Adrenal gland (tissue), 12 donors: ENCODE data around the gene ZSCAN25. TPM values are rescaled to one million over a fixed set of nuclear protein-coding genes. Genes with fewer than 3 reads are reported as not detected.

Experiments used
- DNase-seq, 7 donors: peaks; one replicate each; pipeline ENCODE4 v3.0.0-alpha.2; 2019 to 2020
- H3K27ac ChIP-seq, 5 donors: fragments of 200-600 bp; sonication (generic) in 4 of 5; 1 replicate in 3 of 5; 2 replicates in 2 of 5; pipeline versions ENCODE4 v1.5.1 to v1.8.0; 2016 to 2020; ENCODE audit warnings: mild to moderate bottlenecking in 1 of 5
- H3K27me3 ChIP-seq: fragments of 200-600 bp; 2 replicates; pipeline ENCODE4 v1.8.0; 2021
- H3K36me3 ChIP-seq, 2 donors: fragments of 200-600 bp; replicated peaks in 1 of 2; 1 replicate in 1 of 2; 2 replicates in 1 of 2; pipeline versions ENCODE4 v1.5.1 to v1.8.0; 2018 to 2022
- H3K4me1 ChIP-seq, 2 donors: fragments of 200-600 bp; replicated peaks in 1 of 2; 1 replicate in 1 of 2; 2 replicates in 1 of 2; pipeline versions ENCODE4 v1.5.1 to v1.8.0; 2018 to 2021
- H3K4me3 ChIP-seq, 4 donors: fragments of 200-600 bp; sonication (generic) in 3 of 4; one replicate each; pipeline ENCODE4 v1.5.1; 2016 to 2018
- H3K9me3 ChIP-seq, 3 donors: fragments of 200-600 bp; sonication (generic) in 1 of 3; replicated peaks in 1 of 3; 1 replicate in 2 of 3; 2 replicates in 1 of 3; pipeline versions ENCODE4 v1.5.1 to v1.8.0; 2016 to 2021
- POLR2A ChIP-seq, 2 donors: fragments of 450-650 bp; IDR thresholded peaks; one replicate each; pipeline ENCODE4 v1.6.1; 2017; ENCODE audit warnings: antibody characterized with exemption in 2 of 2, mild to moderate bottlenecking in 2 of 2, moderate library complexity in 1 of 2
- WGBS, 4 donors: extraction: QIAGEN DNeasy Blood & Tissue Kit in 2 of 4; methylation state at CpG; one replicate each; pipeline versions ENCODE4 v1.1.5 to v1.1.7; 2013 to 2017; 5-methylcytosine and 5-hydroxymethylcytosine counted together
- intact Hi-C, 2 donors: fragments of 100-400 bp; cut with DNase I; formaldehyde crosslinking; loops; one replicate each; pipeline versions ENCODE4 v1.14.1 to v1.15.0; 2022 to 2023
- polyA plus RNA-seq, 3 donors: library from polyadenylated mRNA; stranded (reverse); fragments of 200-250 nt in 2 of 3; fragments of 350-450 nt in 1 of 3; fragmentation: Illumina TruSeq in 1 of 3; extraction: RNeasy Lipid Tissue Mini Kit (QIAGEN cat#74804) in 1 of 3; gene quantifications; one replicate each; pipeline ENCODE4 v1.2.3, GENCODE V29; 2013 to 2014
- total RNA-seq, 9 donors: library from RNA; depleted of rRNA in 4 of 9; stranded (reverse); fragments of >200 nt in 4 of 9; fragments of 120-200 nt in 1 of 9; fragmentation: NEBNext Ultra II Directional in 1 of 9; extraction: Animal tissue kit (Norgen Biotek cat#: 25700) in 1 of 9; gene quantifications; one replicate each; pipeline versions ENCODE4 v1.1.0 to v1.2.4, GENCODE V29; 2013 to 2023
- TF ChIP-seq, protein P1 (sequence below), 6 experiments: fragments of 450-650 bp in 4 of 6; fragments of 200-600 bp in 2 of 6; sonication (generic) in 1 of 6; IDR thresholded peaks; 1 replicate in 5 of 6; 2 replicates in 1 of 6; pipeline versions ENCODE4 v1.5.1 to v1.8.0; 2016 to 2021; ENCODE audit warnings: antibody characterized with exemption in 6 of 6, mild to moderate bottlenecking in 2 of 6, moderate library complexity in 1 of 6
- donor health status: healthy with polysubstance abuse.
- donor health status: Bipolar disorder and iron deficiency.
- donor health status: DM: yes; HTN: yes; CAD: no.
- donor health status: DM: no; HTN: no; CAD: no.
- donor health status: DM: no; HTN: no; CAD: no.
- donor health status: DM: yes; HTN: yes; CAD: no.

Gene ZSCAN25
- total and polyA plus RNA-seq, 12 donors = 5.4 to 18.4 (median 13.8) TPM

DNA sequence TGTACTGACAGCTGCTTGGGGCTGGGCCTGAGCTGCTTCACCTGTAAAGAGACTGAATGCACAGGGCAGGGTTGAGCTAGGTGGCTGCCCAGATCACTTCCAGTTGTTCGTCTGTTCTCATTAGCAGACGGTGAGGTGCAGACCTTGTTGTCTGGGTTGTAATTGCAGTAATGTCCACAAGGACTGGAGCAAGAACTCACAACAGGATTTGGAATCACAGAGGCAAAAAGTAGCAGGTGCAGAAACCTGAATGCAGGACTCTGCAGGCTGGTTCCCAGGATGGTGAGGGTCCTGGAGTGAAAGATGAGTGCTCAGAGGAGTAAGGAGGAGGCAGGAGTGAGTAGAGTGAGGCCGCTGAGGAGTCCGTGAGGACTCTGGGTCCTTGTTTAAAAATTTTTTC is 9.2 kb downstream of the ZSCAN25 start:
- Histone ChIP-seq H3K27ac (no peak overlapping the region), H3K4me3 (no peak overlapping the region), H3K36me3 (peaks cover 0 to 99% of the 10 kb centered on the region in 2 donors), H3K4me1 (no peaks in the 10 kb centered on the region), H3K9me3 (no peaks in the 10 kb centered on the region), H3K27me3 (no peaks in the 10 kb centered on the region)
- no peak for DNase-seq
- intact Hi-C loops = no loop called here
- 85 to 94% (median 89%) methylated on average over 4 of the region's 4 CpGs for WGBS, 4 donors
- TF ChIP-seq, protein P1, sequence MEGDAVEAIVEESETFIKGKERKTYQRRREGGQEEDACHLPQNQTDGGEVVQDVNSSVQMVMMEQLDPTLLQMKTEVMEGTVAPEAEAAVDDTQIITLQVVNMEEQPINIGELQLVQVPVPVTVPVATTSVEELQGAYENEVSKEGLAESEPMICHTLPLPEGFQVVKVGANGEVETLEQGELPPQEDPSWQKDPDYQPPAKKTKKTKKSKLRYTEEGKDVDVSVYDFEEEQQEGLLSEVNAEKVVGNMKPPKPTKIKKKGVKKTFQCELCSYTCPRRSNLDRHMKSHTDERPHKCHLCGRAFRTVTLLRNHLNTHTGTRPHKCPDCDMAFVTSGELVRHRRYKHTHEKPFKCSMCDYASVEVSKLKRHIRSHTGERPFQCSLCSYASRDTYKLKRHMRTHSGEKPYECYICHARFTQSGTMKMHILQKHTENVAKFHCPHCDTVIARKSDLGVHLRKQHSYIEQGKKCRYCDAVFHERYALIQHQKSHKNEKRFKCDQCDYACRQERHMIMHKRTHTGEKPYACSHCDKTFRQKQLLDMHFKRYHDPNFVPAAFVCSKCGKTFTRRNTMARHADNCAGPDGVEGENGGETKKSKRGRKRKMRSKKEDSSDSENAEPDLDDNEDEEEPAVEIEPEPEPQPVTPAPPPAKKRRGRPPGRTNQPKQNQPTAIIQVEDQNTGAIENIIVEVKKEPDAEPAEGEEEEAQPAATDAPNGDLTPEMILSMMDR (IDR thresholded peaks at IDR 0.05) = no peak
- TF ChIP-seq POLR2A (IDR thresholded peaks at IDR 0.05) = no peak

DNA sequence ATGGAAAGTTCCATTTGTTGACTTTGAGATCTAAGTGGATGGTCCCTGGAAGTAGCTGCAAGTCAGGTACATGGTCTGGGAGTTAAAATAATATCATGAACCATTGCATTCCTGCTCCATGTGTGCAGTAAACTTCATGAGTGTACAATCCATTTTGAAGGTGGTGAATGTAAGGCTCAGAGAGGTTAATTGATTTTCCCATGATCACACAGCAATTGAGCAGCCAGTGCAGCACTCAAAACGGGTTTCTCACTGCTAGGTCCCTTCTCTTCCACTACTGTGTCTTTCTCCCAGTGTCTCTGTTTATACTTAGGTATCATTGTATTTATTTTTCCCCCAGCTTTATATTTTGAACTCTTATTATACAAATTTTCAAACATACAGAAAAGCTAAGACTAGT is 9.9 kb downstream of the ZSCAN25 start:
- intact Hi-C loops = no loop called here
- H3K4me1 ChIP-seq = no peaks in the 10 kb centered on the region
- DNase-seq = no peak
- no peaks in the 10 kb centered on the region for H3K27me3 ChIP-seq
- no peaks in the 10 kb centered on the region for H3K9me3 ChIP-seq
- H3K27ac ChIP-seq = no peak overlapping the region
- no peak overlapping the region for H3K4me3 ChIP-seq
- peaks cover 0 to 94% of the 10 kb centered on the region in 2 donors for H3K36me3 ChIP-seq
- TF ChIP-seq, protein P1 (IDR thresholded peaks at IDR 0.05) = no peak
- no peak for TF ChIP-seq POLR2A (IDR thresholded peaks at IDR 0.05)
- 78 to 97% (median 89%) methylated on average over 1 of the region's 1 CpG for WGBS, 4 donors

GRCh38 chr7:99627513-99627912 is 10.8 kb downstream of the ZSCAN25 start:
- Histone ChIP-seq H3K27me3 (no peaks in the 10 kb centered on the region), H3K9me3 (no peaks in the 10 kb centered on the region), H3K4me1 (no peaks in the 10 kb centered on the region), H3K36me3 (peaks cover 0 to 94% of the 10 kb centered on the region in 2 donors), H3K4me3 (no peak overlapping the region), H3K27ac (no peak overlapping the region)
- intact Hi-C loops = no loop called here
- TF ChIP-seq, protein P1 (IDR thresholded peaks at IDR 0.05) = no peak
- TF ChIP-seq POLR2A (IDR thresholded peaks at IDR 0.05) = no peak
- no peak for DNase-seq
- WGBS, 4 donors = 92 to 96% (median 94%) methylated on average over 11 of the region's 11 CpGs

- DNase-seq = no peak
- Histone ChIP-seq H3K27me3 (no peaks in the 10 kb centered on the region), H3K36me3 (peaks cover 0 to 86% of the 10 kb centered on the region in 2 donors), H3K27ac (no peak overlapping the region), H3K4me3 (no peak overlapping the region), H3K4me1 (no peaks in the 10 kb centered on the region), H3K9me3 (no peaks in the 10 kb centered on the region)
- no peak for TF ChIP-seq POLR2A (IDR thresholded peaks at IDR 0.05)
- TF ChIP-seq, protein P1 (IDR thresholded peaks at IDR 0.05) = no peak
- 77 to 84% (median 82%) methylated on average over 9 to 14 of the region's 14 CpGs for WGBS, 4 donors
- intact Hi-C loops = no loop called here
Observed at GRCh38 chr7:99628471-99629465, 12.0 kb downstream of the ZSCAN25 start.
